ENCODE measurements around the gene CDK11A. TPM values are rescaled to one million over a fixed set of nuclear protein-coding genes. Genes with fewer than 3 reads are reported as not detected.
A peak's percentile ranks its signal among the peaks of the same experiment; 100 is the strongest.
"Not testable (repeated sequence)": the region's sequence is repeated elsewhere in the genome, so short reads cannot be mapped to it uniquely, and the experiment has no call there.

Gene CDK11A
- total RNA-seq = 10 to 100 TPM; 56.3 to 56.7 TPM

- not testable (repeated sequence) for H3K4me1 ChIP-seq (ENCODE audit: control insufficient read depth in 1 of 2, low read depth in 2 of 2); H3K9me3 ChIP-seq; H3K27me3 ChIP-seq (replicated peaks; ENCODE audit: insufficient read depth)
- peak; percentile 98 for ATAC-seq (ENCODE audit: insufficient number of reproducible peaks, low FRiP score, low read depth)
- peaks cover 14% of the 10 kb centered on the region for H3K36me3 ChIP-seq
- peak within 1 kb of the TSS; percentile 93 for H3K27ac ChIP-seq
- H3K4me3 ChIP-seq = peak within 1 kb of the TSS; percentile 81
- DNase-seq (ENCODE audit: low spot score) = peak; percentile 95
- peak; percentile 36 for TF ChIP-seq CTCF (IDR thresholded peaks at IDR 0.05)
These were observed at the start of gene CDK11A for GRCh38 chr1:1724035-1724864. Gene CDK11A, minus strand, starts transcription at chr1:1724357. Its CDS starts 1,539 bp downstream, at chr1:1722818.

GRCh38 chr1:1773874-1774273 is 49.7 kb upstream of the CDK11A start:
- no peak for DNase-seq (ENCODE audit: low spot score)
- no peak overlapping the region for H3K27ac ChIP-seq

GRCh38 chr1:1771096-1771495 is 46.9 kb upstream of the CDK11A start:
- H3K27ac ChIP-seq = no peak overlapping the region
- ATAC-seq (ENCODE audit: insufficient number of reproducible peaks, low FRiP score, low read depth) (no peak), DNase-seq (ENCODE audit: low spot score) (no peak)
- peaks cover 18% of the 10 kb centered on the region for H3K36me3 ChIP-seq
- no peaks in the 10 kb centered on the region for H3K27me3 ChIP-seq (replicated peaks; ENCODE audit: insufficient read depth)
- H3K4me3 ChIP-seq = no peak overlapping the region
- H3K9me3 ChIP-seq = peaks cover 4% of the 10 kb centered on the region
- H3K4me1 ChIP-seq (ENCODE audit: control insufficient read depth in 1 of 2, low read depth in 2 of 2) = peaks cover 13 to 17% of the 10 kb centered on the region in 2 donors
- TF ChIP-seq CTCF (IDR thresholded peaks at IDR 0.05) = no peak

More at GRCh38 chr1:1773874-1774273, 49.7 kb upstream of the CDK11A start:
- Histone ChIP-seq H3K36me3 (peaks cover 14% of the 10 kb centered on the region), H3K4me1 (ENCODE audit: control insufficient read depth in 1 of 2, low read depth in 2 of 2) (peaks cover 28 to 31% of the 10 kb centered on the region in 2 donors), H3K4me3 (no peak overlapping the region), H3K27me3 (replicated peaks; ENCODE audit: insufficient read depth) (no peaks in the 10 kb centered on the region), H3K9me3 (peaks cover 4% of the 10 kb centered on the region)
- no peak for TF ChIP-seq CTCF (IDR thresholded peaks at IDR 0.05)
- ATAC-seq (ENCODE audit: insufficient number of reproducible peaks, low FRiP score, low read depth) = no peak

- no peak overlapping the region for H3K4me3 ChIP-seq
- TF ChIP-seq CTCF (IDR thresholded peaks at IDR 0.05) = no peak
- H3K36me3 ChIP-seq = peaks cover 18% of the 10 kb centered on the region
- peaks cover 3 to 7% of the 10 kb centered on the region in 2 donors for H3K4me1 ChIP-seq (ENCODE audit: control insufficient read depth in 1 of 2, low read depth in 2 of 2)
- ATAC-seq (ENCODE audit: insufficient number of reproducible peaks, low FRiP score, low read depth) = no peak
- peaks cover 4% of the 10 kb centered on the region for H3K9me3 ChIP-seq
- no peak for DNase-seq (ENCODE audit: low spot score)
- no peaks in the 10 kb centered on the region for H3K27me3 ChIP-seq (replicated peaks; ENCODE audit: insufficient read depth)
- no peak overlapping the region for H3K27ac ChIP-seq
These were observed 45.9 kb upstream of the CDK11A start for GRCh38 chr1:1770102-1770501.

GRCh38 chr1:1768249-1768992 is 44.3 kb upstream of the CDK11A start:
- H3K9me3 ChIP-seq = peaks cover 4% of the 10 kb centered on the region
- DNase-seq (ENCODE audit: low spot score) (no peak), ATAC-seq (ENCODE audit: insufficient number of reproducible peaks, low FRiP score, low read depth) (no peak)
- no peak overlapping the region for H3K4me3 ChIP-seq
- H3K4me1 ChIP-seq (ENCODE audit: control insufficient read depth in 1 of 2, low read depth in 2 of 2) = no peaks in the 10 kb centered on the region
- no peak for TF ChIP-seq CTCF (IDR thresholded peaks at IDR 0.05)
- H3K27me3 ChIP-seq (replicated peaks; ENCODE audit: insufficient read depth) = no peaks in the 10 kb centered on the region
- peaks cover 32% of the 10 kb centered on the region for H3K36me3 ChIP-seq
- H3K27ac ChIP-seq = no peak overlapping the region

Data from thoracic aorta (tissue), 2 donors.